Muscle of arm (tissue), 12 donors: ENCODE data around the gene FXYD3. TPM values are rescaled to one million over a fixed set of nuclear protein-coding genes. Genes with fewer than 3 reads are reported as not detected.
"Not testable (repeated sequence)": the region's sequence is repeated elsewhere in the genome, so short reads cannot be mapped to it uniquely, and the experiment has no call there.

Source experiments
- DNase-seq: peaks from one replicate; pipeline ENCODE4 v3.0.0-alpha.2; 2013
- polyA plus RNA-seq, 12 donors: library from polyadenylated mRNA; unstranded; fragments of 120-200 nt; gene quantifications; one replicate each; pipeline ENCODE4 v1.2.1, GENCODE V29; 2013; ENCODE audit not compliant: insufficient read length in 12 of 12

Gene FXYD3
- polyA plus RNA-seq, 12 donors, result 0.26 to 316 (median 1.2) TPM; not detected in 2

GRCh38 chr19:35124098-35125060 lies 8.8 kb downstream of the FXYD3 start:
- DNase-seq, result peak; percentile 97

- no peak for DNase-seq
Measured at GRCh38 chr19:35125270-35125717, 9.7 kb downstream of the FXYD3 start.

GRCh38 chr19:35125749-35126623 lies 10.4 kb downstream of the FXYD3 start:
- no peak for DNase-seq

- DNase-seq, result no peak
Measured at GRCh38 chr19:35126624-35126959, 11.0 kb downstream of the FXYD3 start.

GRCh38 chr19:35127871-35128270 lies 12.2 kb downstream of the FXYD3 start:
- no peak for DNase-seq

GRCh38 chr19:35128398-35129057 lies 12.9 kb downstream of the FXYD3 start:
- DNase-seq, result no peak

GRCh38 chr19:35129724-35130274 lies 14.2 kb downstream of the FXYD3 start:
- DNase-seq, result not testable (repeated sequence)

- DNase-seq, result no peak
Measured at GRCh38 chr19:35130761-35131720, 15.4 kb downstream of the FXYD3 start.

- no peak for DNase-seq
Measured at GRCh38 chr19:35132254-35132653, 16.6 kb downstream of the FXYD3 start.

- no peak for DNase-seq
Measured at GRCh38 chr19:35133826-35134225, 18.2 kb downstream of the FXYD3 start.

- DNase-seq, result no peak
Measured at GRCh38 chr19:35134601-35135242, 19.1 kb downstream of the FXYD3 start, which contains the start of gene LGI4. TSS of gene LGI4 (minus strand) at chr19:35135059. CDS start at chr19:35134680, 379 bp downstream.

GRCh38 chr19:35135389-35135909 lies 19.8 kb downstream of the FXYD3 start:
- DNase-seq, result peak; percentile 92

- no peak for DNase-seq
Measured at GRCh38 chr19:35136231-35136630, 20.6 kb downstream of the FXYD3 start.

- DNase-seq, result no peak
Measured at GRCh38 chr19:35136977-35137702, 21.5 kb downstream of the FXYD3 start.

GRCh38 chr19:35138305-35138892 lies 22.8 kb downstream of the FXYD3 start, which contains the start of gene FXYD1:
TSS of gene FXYD1 (plus strand) at chr19:35138824. CDS start at chr19:35140080, 1,256 bp downstream.
- peak; percentile 87 for DNase-seq

- DNase-seq, result no peak
Measured at GRCh38 chr19:35140207-35140961, 24.8 kb downstream of the FXYD3 start.
